Liver (tissue), 9 donors: Measurements from ENCODE around the gene LRPAP1. TPM values are rescaled to one million over a fixed set of nuclear protein-coding genes. Genes with fewer than 3 reads are reported as not detected.

ENCODE experiments used
- DNase-seq: peaks from one replicate; pipeline ENCODE4 v3.0.0-alpha.2; 2017; ENCODE audit warnings: low spot score
- H3K27ac ChIP-seq, 2 donors: one replicate each; pipeline ENCODE4 v1.7.0; 2013; ENCODE audit warnings: inconsistent platforms in 2 of 2, low read length in 2 of 2, control low read depth in 1 of 2, low read depth in 1 of 2, mild to moderate bottlenecking in 1 of 2
- H3K27me3 ChIP-seq, 4 donors: one replicate each; pipeline versions ENCODE4 v1.6.1 to v1.7.0; 2013; ENCODE audit warnings: low read length in 3 of 4, inconsistent platforms in 1 of 4, mild to moderate bottlenecking in 1 of 4, moderate library complexity in 1 of 4; ENCODE audit not compliant: control insufficient read depth in 4 of 4, insufficient read depth in 4 of 4
- H3K36me3 ChIP-seq, 4 donors: one replicate each; pipeline versions ENCODE4 v1.6.1 to v1.7.0; 2013; ENCODE audit warnings: low read length in 3 of 4, mild to moderate bottlenecking in 3 of 4, low read depth in 1 of 4, moderate library complexity in 1 of 4; ENCODE audit not compliant: control insufficient read depth in 4 of 4, insufficient read depth in 3 of 4
- H3K4me1 ChIP-seq, 4 donors: one replicate each; pipeline versions ENCODE4 v1.6.1 to v1.7.0; 2013; ENCODE audit warnings: low read length in 3 of 4, mild to moderate bottlenecking in 3 of 4, moderate library complexity in 1 of 4; ENCODE audit not compliant: control insufficient read depth in 4 of 4, insufficient read depth in 4 of 4
- H3K4me3 ChIP-seq, 3 donors: one replicate each; pipeline versions ENCODE4 v1.6.1 to v1.7.0; 2013; ENCODE audit warnings: low read length in 3 of 3, control low read depth in 1 of 3, low read depth in 1 of 3, mild to moderate bottlenecking in 1 of 3
- H3K9ac ChIP-seq, 2 donors: one replicate each; pipeline ENCODE4 v1.7.0; 2013; ENCODE audit warnings: low read length in 2 of 2, mild to moderate bottlenecking in 2 of 2, moderate library complexity in 2 of 2, control low read depth in 1 of 2, low read depth in 1 of 2
- H3K9me3 ChIP-seq, 4 donors: one replicate each; pipeline versions ENCODE4 v1.6.1 to v1.7.0; 2013; ENCODE audit warnings: low read length in 3 of 4; ENCODE audit not compliant: control insufficient read depth in 4 of 4
- ATF3 ChIP-seq: IDR thresholded peaks from 2 replicates; pipeline ENCODE4 v1.6.1; 2016; ENCODE audit warnings: antibody characterized with exemption
- CTCF ChIP-seq: fragments of 150-350 bp; IDR thresholded peaks from 2 replicates; pipeline ENCODE4 v1.5.1; 2017; ENCODE audit warnings: improper control_type of control experiment, low read depth, low read length; ENCODE audit not compliant: missing input control
- EGR1 ChIP-seq, 2 donors: IDR thresholded peaks; 2 replicates each; pipeline ENCODE4 v1.6.1; 2016 to 2018; ENCODE audit warnings: antibody characterized with exemption in 2 of 2, low read depth in 2 of 2
- FOXA1 ChIP-seq: IDR thresholded peaks from 2 replicates; pipeline ENCODE4 v1.6.1; 2016; ENCODE audit warnings: antibody characterized with exemption
- FOXA2 ChIP-seq: IDR thresholded peaks from 2 replicates; pipeline ENCODE4 v1.6.1; 2016; ENCODE audit warnings: antibody characterized with exemption
- GABPA ChIP-seq, 2 donors: IDR thresholded peaks in 1 of 2; conservative IDR thresholded peaks in 1 of 2; 2 replicates each; pipeline ENCODE4 v1.6.1; 2016; ENCODE audit warnings: antibody characterized with exemption in 2 of 2, mild to moderate bottlenecking in 1 of 2, moderate library complexity in 1 of 2
- HNF4A ChIP-seq, 2 donors: conservative IDR thresholded peaks; 2 replicates each; pipeline ENCODE4 v1.6.1; 2016; ENCODE audit warnings: antibody characterized with exemption in 2 of 2, mild to moderate bottlenecking in 2 of 2
- JUND ChIP-seq, 2 donors: IDR thresholded peaks; 2 replicates each; pipeline ENCODE4 v1.6.1; 2016; ENCODE audit warnings: antibody characterized with exemption in 2 of 2
- MAX ChIP-seq: IDR thresholded peaks from 2 replicates; pipeline ENCODE4 v1.6.1; 2016; ENCODE audit warnings: antibody characterized with exemption
- NR2F2 ChIP-seq: IDR thresholded peaks from 2 replicates; pipeline ENCODE4 v1.6.1; 2016; ENCODE audit warnings: antibody characterized with exemption
- RAD21 ChIP-seq, 2 donors: IDR thresholded peaks; 2 replicates each; pipeline ENCODE4 v1.6.1; 2016; ENCODE audit warnings: antibody characterized with exemption in 2 of 2, mild to moderate bottlenecking in 2 of 2
- REST ChIP-seq: IDR thresholded peaks from 2 replicates; pipeline ENCODE4 v1.6.1; 2016; ENCODE audit warnings: antibody characterized with exemption, mild to moderate bottlenecking
- SP1 ChIP-seq: IDR thresholded peaks from 2 replicates; pipeline ENCODE4 v1.6.1; 2018; ENCODE audit warnings: antibody characterized with exemption, mild to moderate bottlenecking
- TAF1 ChIP-seq: conservative IDR thresholded peaks from 2 replicates; pipeline ENCODE4 v1.6.1; 2016; ENCODE audit warnings: antibody characterized with exemption, mild to moderate bottlenecking
- YY1 ChIP-seq: IDR thresholded peaks from 2 replicates; pipeline ENCODE4 v1.6.1; 2016; ENCODE audit warnings: antibody characterized with exemption, mild to moderate bottlenecking
- ZBTB33 ChIP-seq: IDR thresholded peaks from 2 replicates; pipeline ENCODE4 v1.6.1; 2016; ENCODE audit warnings: antibody characterized with exemption
- WGBS: extraction: QIAGEN DNeasy Blood & Tissue Kit; methylation state at CpG from one replicate; pipeline ENCODE4 v1.1.7; 2013; 5-methylcytosine and 5-hydroxymethylcytosine counted together
- polyA plus RNA-seq, 2 donors: library from polyadenylated mRNA; stranded (reverse) in 1 of 2; unstranded in 1 of 2; fragments of 200-250 nt in 1 of 2; fragments of >200 nt in 1 of 2; fragmentation: Nextera tagmentation in 1 of 2; extraction: Ambion mirVana in 1 of 2; gene quantifications; one replicate each; pipeline versions ENCODE4 v1.2.1 to v1.2.3, GENCODE V29; 2013 to 2015
- total RNA-seq, 2 donors: library from RNA; depleted of rRNA; stranded (reverse); fragments of >200 nt; gene quantifications; one replicate each; pipeline ENCODE4 v1.2.3, GENCODE V29; 2014
- donor health status: healthy.
- donor health status: healthy.
- donor health status: healthy.
- donor health status: healthy.
- donor health status: healthy.

Gene LRPAP1
- total and polyA plus RNA-seq, 4 donors: 46.1 to 134 (median 108) TPM

GRCh38 chr4:3525532-3526430 lies 6.4 kb downstream of the LRPAP1 start:
- Histone ChIP-seq H3K4me3 (no peak overlapping the region), H3K4me1 (peaks cover under 1 to 13% (median 4%) of the 10 kb centered on the region in 4 donors), H3K36me3 (peaks cover 6 to 43% (median 11%) of the 10 kb centered on the region in 4 donors), H3K9ac (no peak overlapping the region), H3K27ac (no peak overlapping the region), H3K9me3 (no peaks in the 10 kb centered on the region), H3K27me3 (no peaks in the 10 kb centered on the region)
- no peak for TF ChIP-seq SP1
- no peak for TF ChIP-seq FOXA2
- no peak for TF ChIP-seq ATF3
- TF ChIP-seq EGR1 (IDR thresholded peaks at IDR 0.05; ENCODE audit: low read depth in 2 of 2): no peak
- TF ChIP-seq FOXA1: no peak
- TF ChIP-seq RAD21 (IDR thresholded peaks at IDR 0.05): no peak
- TF ChIP-seq NR2F2: no peak
- no peak for TF ChIP-seq REST
- TF ChIP-seq YY1: no peak
- no peak for TF ChIP-seq ZBTB33
- TF ChIP-seq HNF4A (conservative IDR thresholded peaks at IDR 0.05): no peak
- DNase-seq: no peak
- WGBS: 89% methylated on average over 33 of the region's 33 CpGs

- H3K4me1 ChIP-seq: peaks cover 0 to 4% (median 0%) of the 10 kb centered on the region in 4 donors
- 86% methylated on average over 19 of the region's 19 CpGs for WGBS
- H3K9ac ChIP-seq: no peak overlapping the region
- H3K27me3 ChIP-seq: no peaks in the 10 kb centered on the region
- no peak overlapping the region for H3K4me3 ChIP-seq
- peak; percentile 29 for DNase-seq
- H3K27ac ChIP-seq: no peak overlapping the region
- H3K36me3 ChIP-seq: peaks cover 10 to 52% (median 15%) of the 10 kb centered on the region in 4 donors
- no peaks in the 10 kb centered on the region for H3K9me3 ChIP-seq
- TF ChIP-seq HNF4A (conservative IDR thresholded peaks at IDR 0.05) (no peak), RAD21 (IDR thresholded peaks at IDR 0.05) (no peak), TAF1 (no peak), ZBTB33 (no peak), GABPA (IDR thresholded peaks at IDR 0.05 in 1 of 2, conservative IDR thresholded peaks at IDR 0.05 in 1 of 2) (no peak), CTCF (no peak), JUND (IDR thresholded peaks at IDR 0.05) (no peak), SP1 (no peak), YY1 (no peak), ATF3 (no peak), NR2F2 (no peak), MAX (no peak), FOXA2 (no peak)
Observed at GRCh38 chr4:3524920-3525319, 7.3 kb downstream of the LRPAP1 start.
